Endothelial cell of umbilical vein (primary cell): ENCODE measurements around the gene MNS1. TPM values are rescaled to one million over a fixed set of nuclear protein-coding genes. Genes with fewer than 3 reads are reported as not detected.

Experiments
- BruUV-seq: library from RNA; stranded (reverse); fragments of 400-500 nt; replicated peaks from 2 replicates; lab custom pipeline; 2021; lab: Mats Ljungman, UMichigan
- CTCF ChIA-PET: fragments of 300-600, 350-600 bp; sonication (Branson Sonifier 250); formaldehyde crosslinking; loops from one replicate; lab custom pipeline; 2021; ENCODE audit warnings: antibody characterized with exemption, inconsistent platforms; lab: Charles Lee
- POLR2A ChIA-PET: fragments of 300-600, 350-600 bp; sonication (Branson Sonifier 250); formaldehyde crosslinking; loops from one replicate; lab custom pipeline; 2021; ENCODE audit warnings: antibody characterized with exemption, inconsistent platforms; lab: Charles Lee
- DNase-seq: peaks from one replicate; pipeline ENCODE4 v3.0.0-alpha.2; 2011; ENCODE audit warnings: low read depth, low spot score
- FAIRE-seq: peaks from 2 replicates; lab custom pipeline; 2011; peaks lifted over from hg19 to GRCh38; lab: Jason Lieb, UNC
- H2AFZ ChIP-seq: 2 replicates; pipeline ENCODE4 v1.6.0; 2012; ENCODE audit warnings: low read depth, low read length, control low read depth, inconsistent platforms
- H3K27ac ChIP-seq: 2 replicates; pipeline ENCODE4 v1.5.1; 2011; ENCODE audit warnings: low read depth, mild to moderate bottlenecking, control low read depth, low read length, moderate library complexity; ENCODE audit not compliant: insufficient read depth
- H3K27me3 ChIP-seq, 2 experiments: 2 replicates each; pipeline versions ENCODE4 v1.6.0 to v1.6.1; 2011; ENCODE audit warnings: low read length in 2 of 2, mixed read lengths in 1 of 2; ENCODE audit not compliant: control insufficient read depth in 2 of 2, insufficient read depth in 2 of 2
- H3K36me3 ChIP-seq, 2 experiments: 2 replicates in 1 of 2; 3 replicates in 1 of 2; pipeline ENCODE4 v1.5.1; 2011; ENCODE audit warnings: low read length in 2 of 2, mild to moderate bottlenecking in 1 of 2, moderate library complexity in 1 of 2; ENCODE audit not compliant: control insufficient read depth in 2 of 2, insufficient read depth in 2 of 2; ENCODE audit errors: extremely low read depth in 1 of 2
- H3K4me1 ChIP-seq: 3 replicates; pipeline ENCODE4 v1.5.1; 2011; ENCODE audit warnings: mild to moderate bottlenecking, low read length; ENCODE audit not compliant: control insufficient read depth, insufficient read depth; ENCODE audit errors: extremely low read depth
- H3K4me2 ChIP-seq: 2 replicates; pipeline ENCODE4 v1.6.1; 2011; ENCODE audit warnings: low read length, control low read depth, mixed read lengths; ENCODE audit not compliant: insufficient read depth
- H3K4me3 ChIP-seq, 3 experiments: fragments of 200-600 bp in 1 of 3; sonication (generic), shearing (Covaris generic) in 1 of 3; replicated peaks in 1 of 3; 2 replicates each; pipeline ENCODE4 v1.5.1; 2011 to 2016; ENCODE audit warnings: control low read depth in 3 of 3, low read length in 3 of 3, mild to moderate bottlenecking in 2 of 3, inconsistent platforms in 1 of 3, low read depth in 1 of 3, moderate library complexity in 1 of 3; ENCODE audit not compliant: insufficient read depth in 1 of 3
- H3K79me2 ChIP-seq: 2 replicates; pipeline ENCODE4 v1.6.0; 2012; ENCODE audit warnings: low read length, inconsistent platforms; ENCODE audit not compliant: control insufficient read depth, insufficient read depth
- H3K9ac ChIP-seq: replicated peaks from 2 replicates; pipeline ENCODE3; 2011; ENCODE audit warnings: low read length, control low read depth; ENCODE audit not compliant: insufficient read depth; ENCODE audit errors: extremely low read depth
- H3K9me1 ChIP-seq: replicated peaks from 3 replicates; pipeline ENCODE4 v1.6.0; 2011; ENCODE audit warnings: mild to moderate bottlenecking, low read length; ENCODE audit not compliant: control insufficient read depth, insufficient read depth; ENCODE audit errors: extremely low read depth
- H3K9me3 ChIP-seq: replicated peaks from 2 replicates; pipeline ENCODE4 v1.5.1; 2012; ENCODE audit warnings: low read length, inconsistent platforms; ENCODE audit not compliant: control insufficient read depth, insufficient read depth
- H4K20me1 ChIP-seq: replicated peaks from 2 replicates; pipeline ENCODE3; 2011; ENCODE audit warnings: mild to moderate bottlenecking, low read length; ENCODE audit not compliant: control insufficient read depth, insufficient read depth; ENCODE audit errors: extremely low read depth
- EZH2 ChIP-seq: IDR thresholded peaks from 2 replicates; pipeline ENCODE4 v1.6.1; 2012; ENCODE audit warnings: borderline replicate concordance, low read depth, mild to moderate bottlenecking, moderate library complexity, low read length, inconsistent platforms; ENCODE audit not compliant: severe bottlenecking
- FOS ChIP-seq: IDR thresholded peaks from 2 replicates; pipeline ENCODE4 v1.6.1; 2011; ENCODE audit warnings: mild to moderate bottlenecking, low read length, moderate library complexity, borderline replicate concordance; ENCODE audit not compliant: insufficient read depth
- JUN ChIP-seq: IDR thresholded peaks from 2 replicates; pipeline ENCODE4 v1.6.1; 2011; ENCODE audit warnings: borderline replicate concordance, low read depth; ENCODE audit not compliant: insufficient read length, insufficient read depth
- MYC ChIP-seq: IDR thresholded peaks from one replicate; pipeline ENCODE4 v1.6.1; 2011; ENCODE audit warnings: mild to moderate bottlenecking, low read depth, low read length
- dilution Hi-C: fragments of 300-500 bp; cut with MboI; formaldehyde crosslinking; loops from one replicate; pipeline ENCODE4 v1.15.0; 2019; ENCODE audit warnings: low sequenced_read_pairs; ENCODE audit not compliant: extremely low pct_ligation_motif_present
- intact Hi-C: fragments of 100-400 bp; cut with micrococcal nuclease; formaldehyde crosslinking; loops from one replicate; pipeline ENCODE4 v1.10.0; 2022
- polyA plus RNA-seq, 4 experiments: library from polyadenylated mRNA; depleted of rRNA in 3 of 4; stranded (reverse) in 3 of 4; unstranded in 1 of 4; fragments of >200 nt; gene quantifications; 2 replicates each; pipeline versions ENCODE4 v1.2.1 to v1.2.3, GENCODE V29; 2011 to 2012; ENCODE audit warnings: missing spikeins in 1 of 4
- total RNA-seq: library from RNA; stranded (reverse); gene quantifications from 2 replicates; pipeline ENCODE4 v1.2.3, GENCODE V29; 2021
- TF ChIP-seq, protein P1 (sequence below), 2 donors: IDR thresholded peaks; 1 replicate in 1 of 2; 2 replicates in 1 of 2; pipeline ENCODE4 v1.5.1; 2011; ENCODE audit warnings: low read length in 2 of 2, mild to moderate bottlenecking in 2 of 2, moderate library complexity in 2 of 2, control low read depth in 1 of 2, inconsistent platforms in 1 of 2, low read depth in 1 of 2; ENCODE audit not compliant: insufficient read depth in 1 of 2; ENCODE audit errors: extremely low read depth in 1 of 2
- TF ChIP-seq, protein P2 (sequence below): IDR thresholded peaks from 2 replicates; pipeline ENCODE4 v1.6.1; 2011; ENCODE audit not compliant: insufficient read depth, insufficient read length

Gene MNS1
- total and polyA plus RNA-seq, 2 donors (not counting 3 experiments of a cell fraction or from before 2014, with no cell fraction given), result 0.25 to 2.6 TPM

DNA sequence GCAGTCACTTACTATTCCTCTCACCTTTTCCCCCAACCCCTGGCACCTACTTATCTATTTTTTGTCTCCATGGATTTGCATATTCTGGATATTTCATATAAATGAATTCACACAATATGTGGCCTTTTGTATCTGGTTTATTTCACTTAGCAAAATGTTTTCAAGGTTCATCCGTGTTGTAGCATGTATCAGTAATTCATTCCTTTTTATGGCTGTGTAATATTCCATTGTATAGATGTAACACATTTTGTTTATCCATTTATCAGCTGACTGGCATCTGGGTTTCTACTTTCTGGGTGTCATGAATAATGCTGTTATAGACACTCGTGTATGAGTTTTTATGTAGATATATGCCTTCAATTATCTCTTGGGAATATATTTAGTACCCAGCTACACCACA is 5.8 kb downstream of the MNS1 start:
- no peak overlapping the region for H3K4me3 ChIP-seq
- POLR2A ChIA-PET, result no interaction called here
- H3K9ac ChIP-seq, result no peak overlapping the region
- FAIRE-seq (no peak), DNase-seq (no peak)
- H3K9me1 ChIP-seq, result no peaks in the 10 kb centered on the region
- no TSS peak for BruUV-seq
- no peak overlapping the region for H3K27ac ChIP-seq
- H3K79me2 ChIP-seq, result no peaks in the 10 kb centered on the region
- intact Hi-C loops, result no loop called here
- H3K27me3 ChIP-seq, result no peaks in the 10 kb centered on the region
- H2AFZ ChIP-seq, result no peak overlapping the region
- peaks cover 8% of the 10 kb centered on the region for H3K4me1 ChIP-seq
- no peaks in the 10 kb centered on the region for H4K20me1 ChIP-seq
- no peak overlapping the region for H3K4me2 ChIP-seq
- no peaks in the 10 kb centered on the region for H3K36me3 ChIP-seq
- CTCF ChIA-PET, result no interaction called here
- TF ChIP-seq FOS (no peak), JUN (no peak)
- H3K9me3 ChIP-seq, result no peaks in the 10 kb centered on the region
- dilution Hi-C loops, result no loop called here

DNA sequence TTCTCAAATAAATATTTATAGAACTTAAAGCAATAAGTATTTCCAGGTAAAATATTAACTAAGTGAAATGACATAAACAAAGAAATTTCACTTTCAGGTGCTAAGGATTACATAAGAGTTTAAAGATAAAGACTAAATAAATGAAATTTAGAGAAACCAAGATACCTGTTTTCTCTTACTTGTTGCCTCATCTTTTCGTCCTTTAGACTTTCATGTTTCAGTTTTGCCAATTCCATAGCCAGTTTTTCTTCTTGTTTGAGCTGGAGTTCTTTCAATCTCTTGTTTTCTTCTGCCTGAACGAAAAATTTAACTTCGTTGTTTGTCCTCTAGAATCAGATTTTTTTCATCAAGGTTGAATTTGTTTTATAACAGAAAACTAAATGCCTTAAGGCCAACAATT is 8.7 kb downstream of the MNS1 start:
- no peak overlapping the region for H3K4me2 ChIP-seq
- POLR2A ChIA-PET, result no interaction called here
- FAIRE-seq (no peak), DNase-seq (no peak)
- H3K79me2 ChIP-seq, result no peaks in the 10 kb centered on the region
- dilution Hi-C loops (no loop called here), intact Hi-C loops (no loop called here)
- H3K9ac ChIP-seq, result no peak overlapping the region
- peaks cover 8% of the 10 kb centered on the region for H3K4me1 ChIP-seq
- no peaks in the 10 kb centered on the region for H3K36me3 ChIP-seq
- CTCF ChIA-PET, result interaction anchor here (1.9 kb wide), 1 partner anchor 29 kb away, joined by 4 read pairs; no protein-coding TSS in a partner anchor
- no peak overlapping the region for H3K4me3 ChIP-seq
- no peaks in the 10 kb centered on the region for H3K9me1 ChIP-seq
- no peak overlapping the region for H3K27ac ChIP-seq
- H4K20me1 ChIP-seq, result no peaks in the 10 kb centered on the region
- TF ChIP-seq, protein P1, sequence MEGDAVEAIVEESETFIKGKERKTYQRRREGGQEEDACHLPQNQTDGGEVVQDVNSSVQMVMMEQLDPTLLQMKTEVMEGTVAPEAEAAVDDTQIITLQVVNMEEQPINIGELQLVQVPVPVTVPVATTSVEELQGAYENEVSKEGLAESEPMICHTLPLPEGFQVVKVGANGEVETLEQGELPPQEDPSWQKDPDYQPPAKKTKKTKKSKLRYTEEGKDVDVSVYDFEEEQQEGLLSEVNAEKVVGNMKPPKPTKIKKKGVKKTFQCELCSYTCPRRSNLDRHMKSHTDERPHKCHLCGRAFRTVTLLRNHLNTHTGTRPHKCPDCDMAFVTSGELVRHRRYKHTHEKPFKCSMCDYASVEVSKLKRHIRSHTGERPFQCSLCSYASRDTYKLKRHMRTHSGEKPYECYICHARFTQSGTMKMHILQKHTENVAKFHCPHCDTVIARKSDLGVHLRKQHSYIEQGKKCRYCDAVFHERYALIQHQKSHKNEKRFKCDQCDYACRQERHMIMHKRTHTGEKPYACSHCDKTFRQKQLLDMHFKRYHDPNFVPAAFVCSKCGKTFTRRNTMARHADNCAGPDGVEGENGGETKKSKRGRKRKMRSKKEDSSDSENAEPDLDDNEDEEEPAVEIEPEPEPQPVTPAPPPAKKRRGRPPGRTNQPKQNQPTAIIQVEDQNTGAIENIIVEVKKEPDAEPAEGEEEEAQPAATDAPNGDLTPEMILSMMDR (IDR thresholded peaks at IDR 0.05; ENCODE audit: extremely low read depth in 1 of 2, insufficient read depth in 1 of 2, low read depth in 1 of 2, low read length in 2 of 2), result no peak
- TF ChIP-seq JUN, result no peak
- TF ChIP-seq EZH2, result no peak
- TF ChIP-seq MYC, result no peak
- TF ChIP-seq, protein P2, sequence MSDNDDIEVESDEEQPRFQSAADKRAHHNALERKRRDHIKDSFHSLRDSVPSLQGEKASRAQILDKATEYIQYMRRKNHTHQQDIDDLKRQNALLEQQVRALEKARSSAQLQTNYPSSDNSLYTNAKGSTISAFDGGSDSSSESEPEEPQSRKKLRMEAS, result no peak
- H3K9me3 ChIP-seq, result no peaks in the 10 kb centered on the region
- no TSS peak for BruUV-seq
- H2AFZ ChIP-seq, result no peak overlapping the region
- H3K27me3 ChIP-seq, result no peaks in the 10 kb centered on the region
